ENCODE results near the gene PDZRN3.

Gene PDZRN3

DNA sequence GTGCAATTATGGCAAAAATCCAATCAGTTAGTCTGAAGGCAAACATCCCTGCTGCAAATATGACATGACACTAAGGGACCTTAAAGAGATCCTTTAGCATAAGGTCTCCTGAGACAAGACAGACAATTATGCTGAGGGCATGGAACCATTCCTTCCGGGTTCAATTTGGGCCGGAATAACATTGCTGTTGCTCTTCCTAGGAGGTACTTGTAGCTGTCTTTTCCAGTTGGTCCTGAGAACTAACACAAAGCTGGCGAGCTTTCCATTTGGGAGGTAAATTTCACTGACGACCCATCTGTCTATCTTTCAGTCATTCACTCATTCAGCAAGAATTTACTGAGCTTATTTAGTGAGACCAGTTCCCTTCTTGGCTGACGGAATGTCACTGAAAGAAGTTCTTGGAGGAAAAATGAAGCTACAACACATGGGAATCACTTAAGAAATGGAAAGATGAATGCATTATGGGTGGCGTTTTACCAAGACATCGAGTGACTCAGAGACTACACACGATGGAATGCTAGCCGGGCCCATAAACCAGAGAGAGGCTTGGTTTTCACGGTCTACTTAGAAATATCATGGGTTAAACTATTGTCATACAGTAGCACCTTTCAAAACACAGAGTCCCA is 215.5 kb downstream of the PDZRN3 start:
- no peak for DNase-seq

DNA sequence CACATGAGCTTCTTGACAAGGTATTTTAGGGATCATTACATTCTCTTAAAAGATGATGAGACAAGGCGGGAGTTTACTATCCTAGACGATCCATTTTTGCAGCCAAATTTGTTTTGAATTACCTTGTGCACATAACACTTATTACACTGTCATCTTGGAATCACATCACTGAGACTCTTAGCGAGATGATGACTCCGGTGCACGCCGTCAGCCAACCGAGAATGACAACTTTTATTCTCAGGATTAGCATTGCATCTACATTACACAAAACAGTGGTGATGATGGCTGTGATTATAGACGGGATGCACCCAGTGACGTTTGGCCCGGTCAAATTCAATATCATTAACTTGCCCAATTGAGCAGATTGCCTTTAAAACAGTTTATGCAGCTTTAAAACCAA is 216.1 kb downstream of the PDZRN3 start:
- no peak for DNase-seq

DNA sequence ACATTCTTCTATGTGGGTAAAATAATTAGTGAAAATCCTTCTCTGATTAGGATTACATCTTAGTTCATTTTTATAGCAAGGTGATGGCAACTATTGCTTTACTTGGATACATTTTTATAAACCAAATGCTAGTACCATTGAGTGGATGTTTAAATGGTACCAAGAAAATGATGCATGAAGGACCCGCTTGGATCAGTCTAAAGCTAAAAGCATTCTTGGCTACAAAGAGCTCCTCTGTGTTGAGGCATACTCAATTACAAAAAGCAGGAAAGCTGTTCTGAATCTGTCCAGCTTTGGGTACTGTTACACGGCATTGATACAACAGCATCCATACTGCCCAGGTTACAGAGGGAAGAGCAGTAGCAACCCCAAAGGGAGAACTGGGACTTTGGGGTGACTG is 217.2 kb downstream of the PDZRN3 start:
- DNase-seq = no peak

DNA sequence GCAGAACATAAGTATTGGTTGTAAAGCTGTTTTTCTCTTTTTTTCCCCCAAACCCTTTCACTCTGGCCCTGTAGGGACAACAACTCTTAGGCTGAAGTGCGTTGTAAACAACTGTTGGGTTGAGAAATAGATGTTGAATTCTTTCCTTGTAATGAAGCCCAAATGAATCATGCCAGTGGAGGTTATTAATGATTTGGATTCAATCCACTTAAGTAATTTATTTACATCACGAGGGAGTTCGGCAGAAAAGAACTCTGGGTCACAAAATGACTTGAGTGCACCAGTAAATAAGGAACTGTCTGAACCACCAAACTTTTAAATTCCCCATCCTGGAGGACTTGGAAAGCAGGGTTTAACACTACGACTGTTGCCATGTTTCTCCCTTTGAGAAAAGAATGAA is 218.9 kb downstream of the PDZRN3 start:
- DNase-seq = no peak

DNA sequence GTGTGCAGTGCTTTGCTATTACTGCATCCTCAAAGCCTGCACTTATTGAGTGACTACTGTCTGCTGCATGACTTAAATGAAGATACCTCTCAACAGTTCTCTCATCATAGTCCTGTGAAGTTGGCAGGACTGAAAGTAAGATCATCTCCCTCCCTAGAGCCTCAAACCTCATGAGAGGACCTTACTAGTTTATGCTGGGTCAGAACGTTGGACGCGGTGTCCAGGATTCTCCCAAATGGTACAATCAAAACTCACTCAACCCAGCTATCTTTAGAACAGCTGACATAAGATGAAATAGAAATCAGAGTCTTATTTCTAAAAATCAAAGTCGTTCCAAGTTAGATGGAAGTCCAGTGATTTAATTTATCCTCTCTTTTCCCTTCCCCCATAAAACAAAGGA is 219.7 kb downstream of the PDZRN3 start:
- no peak for DNase-seq

DNA sequence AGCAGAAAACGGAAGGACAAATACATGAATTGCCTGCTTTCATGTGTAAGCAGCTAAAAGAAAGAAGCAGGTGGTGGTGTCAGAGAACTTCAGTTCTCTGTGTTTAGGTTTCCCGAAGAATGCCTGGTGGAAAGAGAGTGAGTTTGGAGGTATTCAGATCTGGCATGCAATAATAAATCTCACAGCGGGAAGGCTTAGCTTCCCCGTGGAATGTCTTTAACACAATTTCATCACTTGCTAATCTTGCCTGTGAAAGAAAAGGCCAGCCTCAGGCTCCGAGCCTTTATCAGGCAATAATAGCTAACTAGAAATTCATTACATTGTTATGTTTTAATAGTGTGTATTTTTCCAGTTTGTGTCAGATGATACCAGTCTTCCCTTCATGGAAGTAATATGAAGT is 220.3 kb downstream of the PDZRN3 start:
- no peak for DNase-seq

DNA sequence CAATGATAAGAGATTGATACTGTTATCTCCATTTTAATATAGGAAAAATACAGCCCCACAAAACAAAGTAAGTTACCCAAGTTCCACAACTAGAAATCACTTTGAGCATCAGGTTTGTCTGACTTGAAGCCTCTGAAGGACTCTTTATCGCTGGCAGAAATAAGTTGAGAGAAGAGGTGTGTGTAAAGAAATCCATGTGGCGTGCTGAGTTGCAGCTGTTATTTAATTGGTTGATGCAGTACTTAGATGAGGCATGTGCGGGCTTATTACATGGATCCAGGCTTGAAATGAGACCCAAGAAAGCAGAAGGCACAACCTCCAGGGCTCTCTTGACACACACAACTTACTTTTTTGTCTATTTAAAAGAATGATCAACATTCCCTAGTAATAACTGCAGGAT is 221.3 kb downstream of the PDZRN3 start:
- no peak for DNase-seq

DNA sequence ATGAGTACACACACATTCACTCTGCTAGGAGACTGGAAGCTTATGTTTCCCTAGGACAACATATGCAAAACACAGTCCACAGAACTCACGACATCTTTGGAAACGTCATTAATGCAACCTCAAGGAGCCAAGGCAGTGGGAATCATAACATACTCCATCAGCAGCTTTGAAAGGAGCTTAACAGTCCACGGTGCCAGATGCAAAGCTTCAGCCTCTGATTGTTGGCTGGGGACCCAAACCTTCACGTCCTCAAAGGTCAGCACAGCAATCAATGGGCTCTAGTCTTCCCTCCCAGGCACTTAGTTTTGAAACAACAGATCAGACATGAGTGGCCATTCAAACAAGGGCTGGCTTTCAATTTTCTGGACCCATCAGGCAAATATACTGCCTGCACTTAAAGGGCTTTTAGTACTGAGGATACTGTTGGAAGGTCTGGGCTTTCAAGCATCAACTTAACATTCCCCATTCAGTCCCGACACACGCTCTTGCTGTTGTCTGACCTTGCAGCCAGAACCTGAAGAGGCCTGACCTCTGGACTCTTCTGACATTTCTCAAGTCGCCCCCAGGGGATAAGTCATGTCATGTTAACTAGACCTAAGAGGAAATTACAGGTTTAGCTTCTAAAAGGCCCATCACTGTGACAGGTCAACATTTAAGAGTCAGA is 223.0 kb downstream of the PDZRN3 start:
- DNase-seq = no peak

DNA sequence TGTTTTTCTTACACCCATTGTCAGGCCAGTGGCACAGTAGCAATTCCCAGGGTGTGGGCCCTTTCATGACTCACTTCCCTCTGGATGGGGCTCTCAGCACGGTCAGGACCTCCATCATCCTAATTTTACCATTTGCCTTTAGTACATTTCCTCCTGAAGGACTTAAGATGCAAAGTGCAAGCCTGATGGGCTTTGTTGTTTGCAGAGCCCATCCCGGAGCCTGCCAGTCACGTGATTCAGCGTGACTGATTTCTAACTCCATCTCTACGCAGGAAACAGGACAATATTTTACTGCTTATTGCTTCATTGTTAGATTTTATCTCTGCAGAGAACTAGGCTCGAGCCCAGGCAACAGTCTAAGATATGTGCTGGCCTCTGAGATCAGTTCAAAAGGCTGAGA is 223.7 kb downstream of the PDZRN3 start:
- no peak for DNase-seq

DNA sequence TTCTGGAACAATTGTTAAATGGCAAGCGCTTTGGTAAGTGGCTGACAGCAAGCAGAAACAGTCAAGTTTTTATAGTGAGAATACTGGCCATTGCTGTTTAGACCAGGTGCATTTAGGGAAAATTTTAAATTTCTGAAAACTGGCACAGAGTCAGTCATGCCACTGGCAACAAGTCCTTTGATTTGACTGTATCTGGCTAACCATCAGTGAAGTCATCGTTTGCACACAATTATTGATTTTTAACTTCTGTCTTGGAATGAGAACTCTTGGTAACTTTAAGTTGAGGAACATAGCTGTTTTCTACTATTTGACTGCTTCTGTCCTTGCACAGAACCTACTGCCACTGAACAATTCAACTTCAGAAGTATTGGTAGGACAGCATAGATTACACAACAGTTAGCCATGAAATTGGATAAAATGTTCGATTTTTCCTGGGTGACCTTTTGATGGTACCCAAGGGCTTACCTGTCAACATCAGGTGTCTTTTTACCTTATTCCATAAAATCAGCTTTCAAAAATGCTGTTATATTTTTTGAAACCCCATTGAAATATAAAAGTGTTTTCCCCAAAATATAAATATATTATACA is 225.0 kb downstream of the PDZRN3 start:
- DNase-seq = no peak

DNA sequence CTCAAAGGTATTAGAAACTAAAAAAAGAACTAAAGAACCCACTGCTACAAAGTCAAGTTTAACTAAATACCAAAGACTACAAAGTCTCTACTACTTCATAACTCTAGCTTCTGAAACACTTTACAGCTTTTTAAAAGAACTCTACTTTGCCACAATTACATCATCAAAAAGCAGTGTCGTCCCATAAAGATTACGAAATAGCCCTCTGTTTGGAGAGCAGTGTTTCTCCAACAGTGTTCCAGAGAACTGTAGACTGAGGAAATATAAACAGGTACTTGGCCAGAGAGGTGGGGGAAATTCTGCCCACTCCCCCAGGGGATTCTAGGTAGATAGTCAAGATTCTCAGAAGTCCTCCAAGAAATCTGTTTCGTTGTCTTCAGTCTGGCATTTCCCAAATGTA is 225.6 kb downstream of the PDZRN3 start:
- DNase-seq = no peak

DNA sequence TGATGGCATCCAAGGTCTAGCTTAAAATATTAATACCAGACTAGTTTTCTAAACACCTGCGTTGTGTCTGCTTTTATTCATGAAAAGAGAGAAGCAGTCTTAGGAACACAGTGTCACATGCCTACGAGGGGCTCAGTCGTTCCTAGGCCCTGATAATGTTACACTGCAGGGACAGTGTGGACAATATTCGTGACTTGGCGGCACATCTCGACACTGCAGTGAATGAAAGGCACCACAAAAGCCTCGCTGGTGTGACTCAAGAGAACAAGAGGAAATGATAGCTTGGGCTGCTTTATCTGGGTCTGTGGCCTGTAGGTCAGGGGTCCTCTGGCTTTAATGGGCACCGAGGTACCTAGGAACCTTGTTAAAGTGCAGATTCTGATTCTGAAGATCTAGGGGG is 226.7 kb downstream of the PDZRN3 start:
- DNase-seq = no peak

DNA sequence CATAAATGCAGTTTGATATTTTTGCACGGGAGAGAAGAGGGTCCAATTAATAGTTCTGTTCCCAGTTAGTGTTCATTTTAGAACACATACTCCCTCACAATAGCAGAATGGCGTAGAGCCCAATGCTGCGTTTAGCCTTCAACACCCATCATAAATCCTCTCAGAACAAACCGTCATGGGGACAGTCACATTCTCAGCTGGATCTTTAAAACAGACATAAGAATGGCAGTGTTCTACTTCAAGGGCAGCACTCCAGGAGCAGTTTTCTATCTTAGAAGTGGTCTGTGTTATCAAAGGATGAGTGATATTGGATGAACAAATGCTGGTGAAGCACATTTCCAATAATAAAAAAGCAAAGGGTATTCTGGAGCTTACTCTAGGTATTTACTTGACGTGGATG is 230.5 kb downstream of the PDZRN3 start:
- DNase-seq = no peak

DNA sequence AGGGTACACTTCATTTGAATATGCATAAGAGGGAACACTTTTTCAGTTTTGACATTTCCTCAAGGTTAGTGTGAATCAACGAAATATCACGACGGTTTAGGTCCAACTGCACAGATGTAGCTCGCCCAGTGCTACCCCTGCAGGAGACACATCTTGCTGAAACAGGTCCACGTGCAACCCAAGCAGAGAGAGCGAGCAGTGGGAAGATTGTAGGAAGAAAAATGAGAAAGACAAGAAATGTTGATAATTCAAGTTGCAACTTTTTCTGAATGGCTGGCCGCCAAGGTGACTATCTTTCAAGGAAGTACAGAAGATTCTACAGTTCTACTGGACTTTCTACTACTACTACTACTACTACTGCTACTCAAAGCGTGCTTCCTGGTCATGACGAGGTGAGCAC is 231.7 kb downstream of the PDZRN3 start:
- no peak for DNase-seq

DNA sequence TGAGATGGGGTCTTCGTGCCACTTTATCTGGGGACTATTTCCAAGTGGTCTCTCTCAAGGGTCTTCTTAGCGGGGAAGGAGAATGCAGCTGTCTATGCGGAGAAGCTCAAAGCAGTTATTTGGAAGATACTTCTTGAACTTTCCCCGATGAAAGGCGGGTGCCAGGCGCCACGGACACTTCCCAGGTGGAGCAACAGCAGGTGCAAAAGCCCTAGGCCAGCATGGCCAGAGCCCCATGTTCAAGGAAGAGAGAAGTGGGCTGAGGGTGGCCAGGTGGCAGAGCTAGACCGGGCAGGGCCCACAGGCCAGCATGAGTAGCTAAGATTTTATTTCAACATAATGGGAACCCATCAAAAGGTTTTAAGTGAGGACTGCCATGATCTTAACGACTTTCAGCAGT is 232.8 kb downstream of the PDZRN3 start:
- no peak for DNase-seq

DNA sequence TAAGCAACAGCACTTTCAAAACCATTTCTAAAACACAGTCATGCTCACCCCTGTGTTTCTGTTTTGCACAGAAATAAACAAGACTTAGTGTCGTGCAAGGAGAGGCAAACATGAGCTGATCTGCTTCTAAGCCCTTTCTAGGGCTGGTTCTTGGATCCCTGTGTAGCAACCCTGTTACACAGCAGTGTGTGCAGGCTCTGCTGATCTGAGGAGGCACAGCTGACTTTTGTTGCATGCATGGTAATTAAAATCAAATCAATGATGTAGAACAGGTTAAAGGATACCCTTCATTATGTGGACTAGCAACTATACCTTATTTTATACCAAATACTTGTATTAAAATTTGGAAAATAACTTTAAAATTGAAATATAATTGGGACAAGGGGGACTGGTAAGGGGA is 234.8 kb downstream of the PDZRN3 start:
- DNase-seq = no peak

DNA sequence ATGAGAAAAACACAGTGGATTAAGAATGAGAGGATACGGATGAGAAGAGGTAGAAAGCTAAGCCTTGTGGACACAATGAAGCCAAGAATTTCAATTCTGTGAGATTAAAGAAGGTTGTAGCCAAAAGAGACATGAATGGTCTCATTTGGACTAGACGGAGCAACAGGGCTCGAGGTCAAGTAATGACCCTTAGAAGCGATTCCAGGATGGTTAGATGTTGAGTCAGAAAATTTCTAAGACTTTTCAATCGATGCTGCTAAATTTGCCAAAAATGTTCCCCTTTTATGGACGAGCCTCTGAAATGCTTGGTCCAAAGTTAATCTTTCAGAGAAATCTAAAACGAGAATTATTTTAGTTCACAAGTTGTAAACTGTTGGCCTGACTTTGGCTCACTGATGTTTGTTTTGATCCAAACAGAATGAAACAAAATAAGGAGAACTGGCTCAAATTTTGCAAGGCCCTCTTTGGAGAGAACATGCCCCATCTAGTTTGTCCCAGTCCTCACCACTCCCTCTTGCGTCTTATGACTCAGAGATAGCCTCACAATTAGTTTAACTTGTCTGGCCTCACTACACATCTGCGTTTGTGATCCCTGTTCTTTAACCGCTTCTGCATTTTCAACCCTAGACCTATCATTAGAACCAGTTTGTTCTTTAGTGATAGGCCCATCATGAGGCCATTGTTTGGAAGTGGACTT is 235.5 kb downstream of the PDZRN3 start:
- no peak for DNase-seq

DNA sequence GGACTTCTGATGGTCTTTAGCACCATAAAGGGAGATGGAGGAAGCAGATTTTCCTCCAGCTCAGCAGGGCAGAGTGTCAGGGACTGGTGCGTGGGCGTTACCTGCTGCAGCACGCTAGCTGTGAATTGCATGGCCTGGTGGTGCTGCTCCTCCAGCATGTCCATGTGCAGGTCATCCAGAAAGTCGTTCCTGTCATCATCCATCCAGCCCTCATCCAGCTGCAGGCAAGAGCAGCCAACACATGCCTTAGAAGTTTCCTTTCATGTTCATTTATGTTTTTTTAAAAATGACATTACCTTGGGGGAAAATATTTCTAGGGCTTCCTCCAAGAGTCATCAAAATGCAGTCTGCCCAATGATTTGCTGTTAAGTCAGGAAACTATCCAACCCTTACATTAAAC is 239.2 kb downstream of the PDZRN3 start:
- no peak for DNase-seq

DNA sequence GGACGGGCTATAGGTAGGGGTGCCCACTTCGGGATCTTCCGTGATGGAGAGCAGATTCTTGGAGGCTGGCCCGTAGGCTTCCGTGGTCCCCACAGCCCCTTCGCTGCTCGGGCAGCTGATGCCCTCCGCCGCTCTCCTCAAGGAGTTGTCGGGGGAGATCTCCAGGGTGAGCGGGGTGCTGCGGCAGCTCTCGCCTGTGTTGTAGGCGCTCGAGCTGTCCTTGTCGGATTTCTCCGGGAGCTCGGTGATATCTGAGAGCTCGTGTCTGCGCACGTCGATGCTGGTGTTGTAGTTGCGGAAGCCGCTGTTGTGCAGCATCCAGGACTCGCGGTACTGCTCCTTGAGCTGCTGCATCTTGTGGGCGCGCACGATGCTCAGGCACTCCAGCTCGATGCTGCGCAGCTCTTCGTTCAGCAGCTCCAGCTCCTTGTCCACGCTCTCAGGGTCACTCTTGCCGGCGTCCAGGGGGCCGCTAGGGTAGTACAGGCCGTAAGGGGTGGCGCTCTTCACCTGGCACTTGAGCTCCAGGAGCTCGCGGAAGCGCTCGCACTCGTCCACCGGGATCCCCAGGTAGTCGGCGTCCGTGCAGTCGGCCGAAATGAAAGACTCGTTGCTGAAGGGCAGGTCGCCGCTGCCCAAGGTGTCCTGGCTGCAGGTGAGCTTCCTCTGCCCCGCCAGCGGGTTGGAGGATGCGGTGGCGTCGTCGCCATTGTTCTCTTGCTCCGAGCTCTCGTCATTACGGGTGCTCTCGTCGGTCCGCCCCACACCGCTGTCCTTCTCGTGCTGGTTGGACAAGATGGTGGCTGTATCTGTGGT is 240.4 kb downstream of the PDZRN3 start:
- DNase-seq = no peak

DNA sequence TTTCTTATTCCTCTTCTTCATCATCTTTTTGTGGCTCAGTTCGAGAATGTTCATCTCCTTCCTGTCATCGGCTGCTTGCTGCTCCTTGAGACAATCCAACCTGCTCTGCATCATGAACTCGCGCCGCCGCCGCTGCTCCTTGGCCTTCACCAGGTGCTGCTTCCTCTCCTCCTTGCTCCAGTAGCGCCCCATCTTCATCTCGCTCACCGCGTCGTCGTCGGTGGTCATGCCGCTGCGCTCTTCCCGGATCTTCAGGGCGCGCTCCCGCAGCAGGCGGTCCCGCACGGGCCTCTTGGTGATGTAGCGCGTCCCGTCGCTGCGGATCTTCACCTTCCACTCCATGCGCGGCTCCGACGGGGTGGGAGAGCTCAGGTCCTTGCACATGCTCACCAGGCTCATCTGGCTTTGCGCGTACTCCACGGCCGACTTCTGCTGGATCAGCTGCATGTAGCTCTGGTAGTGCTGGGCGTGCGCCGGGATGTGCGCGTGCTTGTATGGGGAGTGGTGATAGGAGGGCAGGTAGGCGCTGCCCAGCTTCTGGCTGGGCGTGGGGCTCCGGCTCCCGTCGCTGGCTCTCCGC is 241.2 kb downstream of the PDZRN3 start:
- DNase-seq = no peak

DNA sequence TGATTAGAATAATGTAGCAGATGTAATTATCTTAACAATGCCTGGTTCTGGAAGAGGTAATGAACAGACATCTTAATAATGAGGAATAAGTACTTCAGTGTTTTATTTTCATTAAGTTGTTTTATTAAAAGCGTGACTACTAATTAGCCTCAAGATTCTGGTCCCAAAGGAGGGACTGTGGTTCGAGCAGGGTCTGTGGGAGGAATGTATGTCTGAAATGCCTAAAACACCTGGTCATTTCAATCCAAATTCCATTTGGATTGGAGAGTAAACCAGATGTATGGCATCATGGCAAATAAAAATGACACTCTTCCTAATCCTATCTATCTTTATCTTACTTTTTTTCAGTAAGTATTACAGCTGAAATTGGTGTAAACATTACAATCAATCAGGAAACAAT is 243.2 kb downstream of the PDZRN3 start:
- DNase-seq = no peak

DNA sequence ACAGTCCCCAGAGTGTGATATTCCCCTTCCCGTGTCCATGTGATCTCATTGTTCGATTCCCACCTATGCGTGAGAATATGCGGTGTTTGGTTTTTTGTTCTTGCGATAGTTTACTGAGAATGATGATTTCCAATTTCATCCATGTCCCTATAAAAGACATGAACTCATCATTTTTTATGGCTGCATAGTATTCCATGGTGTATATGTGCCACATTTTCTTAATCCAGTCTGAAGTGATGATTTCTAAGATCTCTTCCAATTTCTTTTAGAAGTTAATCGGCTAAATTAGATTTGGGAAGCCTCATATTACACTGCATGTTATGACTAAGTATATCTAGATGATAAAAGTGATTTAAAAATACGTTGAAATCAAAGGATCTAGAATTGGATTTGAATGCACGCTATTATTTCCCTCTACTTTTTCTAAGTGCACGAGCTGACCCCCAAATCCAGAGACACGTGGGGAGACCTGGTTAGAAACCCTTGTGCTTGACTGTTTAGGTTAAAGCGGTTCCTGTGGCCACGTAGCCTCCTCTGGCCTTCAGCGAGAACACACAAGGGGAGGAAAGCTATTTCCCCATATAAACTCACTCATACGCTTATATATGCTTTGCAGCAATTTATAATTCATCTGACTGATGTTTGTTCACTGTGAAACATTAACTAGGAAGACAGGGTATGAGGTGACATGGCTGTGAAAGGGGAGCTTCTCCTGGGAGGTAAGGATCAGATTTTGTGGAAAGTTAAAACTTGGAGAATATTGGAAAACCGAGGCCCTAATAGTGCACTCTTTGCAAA is 243.8 kb downstream of the PDZRN3 start:
- no peak for DNase-seq
